H1 (cell line): Measurements from ENCODE around the gene TNP1. TPM values are rescaled to one million over a fixed set of nuclear protein-coding genes. Genes with fewer than 3 reads are reported as not detected.

Experiments used
- ASH2L ChIP-seq: fragments of 200-600, 300-600 bp; sonication (generic); IDR thresholded peaks from one replicate; pipeline ENCODE4 v1.7.1; 2017; ENCODE audit warnings: low read length
- polyA plus RNA-seq, 7 experiments: library from polyadenylated mRNA; depleted of rRNA in 3 of 7; stranded (reverse) in 5 of 7; unstranded in 2 of 7; fragments of >200 nt in 5 of 7; fragments of 200-250 nt in 2 of 7; gene quantifications; 1 replicate in 5 of 7; 2 replicates in 1 of 7; 4 replicates in 1 of 7; pipeline versions ENCODE4 v1.2.1 to v1.2.3, GENCODE V29; 2011 to 2013; ENCODE audit warnings: missing spikeins in 2 of 7, mixed read lengths in 2 of 7
- total RNA-seq: library from RNA; stranded (reverse); fragmentation: NEBNext Ultra II Directional; extraction: Animal tissue kit (Norgen Biotek cat#: 25700); gene quantifications from 2 replicates; pipeline ENCODE4 v1.2.1, GENCODE V29; 2021

The TNP1 gene
- total and polyA plus RNA-seq, 2 of the 8 experiments (the other 6 are each of a cell fraction or from before 2014, with no cell fraction given), result not detected

DNA sequence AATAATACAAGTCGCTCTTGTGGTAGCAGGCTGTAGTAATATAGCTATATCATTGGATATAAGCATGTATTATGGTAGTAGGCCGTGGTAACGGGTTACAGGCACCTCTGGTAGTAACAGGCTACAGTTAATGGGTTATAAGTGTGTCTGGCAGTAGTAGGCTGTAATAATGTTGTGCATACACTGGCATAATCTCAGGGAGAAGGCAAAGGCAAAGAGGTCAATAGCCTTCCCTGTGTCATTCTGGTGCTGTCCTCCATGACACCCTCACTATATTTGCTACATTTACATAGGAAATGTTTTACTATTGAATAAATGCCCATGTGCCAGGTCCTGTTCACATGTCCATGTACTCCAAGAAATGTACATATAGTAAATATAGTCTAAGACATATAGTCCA, 12.8 kb upstream of the TNP1 start (continued):
- no peak for TF ChIP-seq ASH2L
